Glomerular visceral epithelial cell (primary cell): ENCODE measurements around the gene PRRX2.
A peak's percentile ranks its signal among the peaks of the same experiment; 100 is the strongest.

Source experiments
- DNase-seq: peaks from one replicate; pipeline ENCODE4 v3.0.0-alpha.2; 2016; ENCODE audit errors: extremely low spot score

The PRRX2 gene

GRCh38 chr9:129677456-129677855 lies 12.0 kb downstream of the PRRX2 start:
- no peak for DNase-seq

DNA sequence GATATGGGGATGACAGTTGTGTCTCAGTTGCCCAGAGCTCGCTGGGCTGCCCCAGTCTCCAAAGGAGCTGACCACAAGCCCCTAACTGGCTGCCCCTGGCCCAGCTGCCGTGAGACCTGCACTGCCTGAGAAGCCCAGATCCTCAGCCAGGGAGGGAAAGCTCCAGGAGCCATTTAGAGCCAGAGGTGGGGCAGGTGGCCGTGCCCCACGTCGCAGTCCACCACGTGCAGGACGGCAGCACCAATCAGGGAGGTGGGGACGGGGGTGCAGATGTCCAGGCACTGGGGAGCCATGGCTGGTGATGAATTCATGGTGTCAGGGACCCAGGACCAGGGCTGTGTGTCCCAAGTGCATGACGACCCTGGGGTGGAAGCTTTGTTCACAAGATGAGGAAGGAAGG lies 13.4 kb downstream of the PRRX2 start:
- no peak for DNase-seq

- DNase-seq, result no peak
Observed at GRCh38 chr9:129679537-129679936, 14.1 kb downstream of the PRRX2 start.

- no peak for DNase-seq
Observed at GRCh38 chr9:129681924-129682323, 16.5 kb downstream of the PRRX2 start.

DNA sequence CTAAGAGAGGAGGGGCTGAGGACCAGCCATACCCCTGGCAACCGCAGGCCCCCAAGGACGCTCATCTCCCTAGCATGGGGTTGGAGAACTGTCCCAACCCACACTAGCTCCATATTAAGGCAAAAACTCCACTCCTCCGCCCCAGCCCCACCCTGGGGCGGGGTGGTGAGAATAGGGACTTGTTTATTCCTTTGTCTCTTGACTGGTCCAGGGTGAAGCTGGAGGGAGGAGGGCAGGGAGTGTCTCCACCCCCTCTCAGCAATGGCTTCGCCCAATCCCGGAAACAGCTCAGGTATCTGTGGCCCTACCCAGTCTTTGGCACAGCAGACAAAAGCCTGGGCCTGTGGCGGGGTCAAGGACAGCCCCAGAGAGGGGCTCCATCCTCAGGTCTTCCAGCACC lies 16.9 kb downstream of the PRRX2 start:
- DNase-seq, result no peak

DNA sequence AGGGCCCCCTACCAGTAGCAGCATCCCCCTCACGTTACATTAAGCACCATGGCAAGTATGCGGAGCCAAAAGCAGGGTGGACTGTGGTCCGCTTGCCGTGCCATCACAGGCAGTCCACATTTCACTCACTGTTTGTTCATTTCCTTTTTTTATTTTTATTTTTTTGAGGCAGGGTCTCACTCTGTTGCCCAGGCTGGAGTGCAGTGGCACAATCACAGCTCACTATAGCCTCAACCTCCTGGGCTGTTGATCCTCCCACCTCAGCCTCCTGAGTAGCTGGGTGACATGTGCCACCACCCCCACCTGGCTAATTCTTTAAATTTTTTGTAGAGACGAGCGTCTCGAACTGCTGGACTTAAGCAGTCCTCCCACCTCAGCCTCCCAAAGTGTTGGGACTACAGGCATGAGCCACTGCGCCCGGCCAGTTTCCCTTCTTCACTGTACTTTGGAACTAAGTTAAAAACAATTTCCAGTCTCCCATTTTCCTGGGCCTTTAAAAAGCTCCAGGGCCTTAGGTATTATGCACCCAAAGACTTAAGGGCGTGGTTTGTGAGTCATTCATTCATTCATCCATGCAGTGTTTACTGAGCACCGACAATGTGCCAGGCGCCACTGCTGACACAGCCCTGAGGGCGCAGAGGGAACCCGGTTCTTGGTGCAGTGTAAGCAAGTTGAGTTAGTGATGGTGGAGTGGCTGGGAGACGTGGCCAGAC lies 19.9 kb downstream of the PRRX2 start:
- DNase-seq, result peak; percentile 45

- DNase-seq, result no peak
Observed at GRCh38 chr9:129685933-129686259, 20.4 kb downstream of the PRRX2 start.

GRCh38 chr9:129686736-129687135 lies 21.3 kb downstream of the PRRX2 start:
- no peak for DNase-seq

- DNase-seq, result no peak
Observed at GRCh38 chr9:129687391-129687790, 21.9 kb downstream of the PRRX2 start.

DNA sequence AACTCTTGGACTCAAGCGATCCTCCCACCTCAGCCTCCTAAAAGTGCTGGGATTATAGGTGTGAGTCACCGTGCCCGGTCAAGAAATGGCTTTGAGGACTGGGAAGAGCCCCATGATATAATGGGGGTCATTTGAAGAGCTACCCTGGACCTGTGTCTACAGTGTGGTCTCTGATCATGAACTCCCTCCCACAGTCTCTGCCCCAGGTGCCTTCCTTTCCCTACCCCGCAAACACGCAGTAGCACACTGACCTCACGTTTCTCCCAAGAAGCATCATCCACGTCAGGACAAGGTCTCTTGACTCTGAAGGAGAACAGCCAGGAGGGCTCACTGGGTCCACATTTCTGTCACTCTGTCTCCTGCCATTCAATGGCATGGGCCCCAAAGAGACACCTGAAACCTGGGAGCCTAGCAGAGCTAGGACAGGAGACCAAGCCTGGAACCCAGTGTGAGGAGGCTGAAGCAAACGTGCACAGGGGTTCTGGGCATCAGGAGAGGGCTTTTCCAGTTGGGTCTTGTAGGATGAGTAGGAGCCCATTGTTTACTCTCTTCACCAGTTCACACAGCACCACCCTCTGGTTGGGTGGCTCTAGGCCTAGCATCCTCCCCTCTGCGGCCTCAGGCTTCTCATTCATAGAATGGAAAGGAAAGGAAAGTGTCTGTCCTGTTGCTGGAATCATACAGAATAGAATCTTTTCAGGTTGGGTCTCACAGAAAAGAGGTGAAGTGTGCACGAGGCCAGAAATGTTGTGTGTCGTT lies 23.0 kb downstream of the PRRX2 start:
- no peak for DNase-seq

GRCh38 chr9:129692534-129692933 lies 27.1 kb downstream of the PRRX2 start:
- no peak for DNase-seq

DNA sequence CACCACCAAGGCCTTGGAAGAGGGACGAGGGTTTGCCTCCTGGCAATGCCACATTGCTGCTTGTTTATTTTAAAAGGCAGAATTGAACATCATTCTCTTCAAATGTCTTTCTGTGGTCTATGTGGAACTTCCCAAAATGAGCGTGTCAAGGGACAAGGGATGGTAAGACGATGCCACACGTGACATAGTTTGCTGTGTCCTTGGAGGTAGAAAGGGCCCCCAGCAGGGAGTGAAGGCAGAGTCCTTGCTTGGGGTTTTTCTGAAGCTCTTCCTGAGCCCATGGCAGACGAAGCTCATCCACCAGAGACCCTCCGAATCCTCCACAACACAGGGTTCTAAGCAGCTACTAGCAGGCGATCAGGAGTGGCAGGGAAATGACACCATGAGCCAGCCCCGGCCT lies 28.3 kb downstream of the PRRX2 start:
- DNase-seq, result no peak

GRCh38 chr9:129694243-129694646 lies 28.8 kb downstream of the PRRX2 start:
- peak; percentile 34 for DNase-seq

- DNase-seq, result no peak
Observed at GRCh38 chr9:129695870-129696269, 30.4 kb downstream of the PRRX2 start.

- DNase-seq, result peak; percentile 26
Observed at GRCh38 chr9:129696944-129697655, 31.7 kb downstream of the PRRX2 start.

DNA sequence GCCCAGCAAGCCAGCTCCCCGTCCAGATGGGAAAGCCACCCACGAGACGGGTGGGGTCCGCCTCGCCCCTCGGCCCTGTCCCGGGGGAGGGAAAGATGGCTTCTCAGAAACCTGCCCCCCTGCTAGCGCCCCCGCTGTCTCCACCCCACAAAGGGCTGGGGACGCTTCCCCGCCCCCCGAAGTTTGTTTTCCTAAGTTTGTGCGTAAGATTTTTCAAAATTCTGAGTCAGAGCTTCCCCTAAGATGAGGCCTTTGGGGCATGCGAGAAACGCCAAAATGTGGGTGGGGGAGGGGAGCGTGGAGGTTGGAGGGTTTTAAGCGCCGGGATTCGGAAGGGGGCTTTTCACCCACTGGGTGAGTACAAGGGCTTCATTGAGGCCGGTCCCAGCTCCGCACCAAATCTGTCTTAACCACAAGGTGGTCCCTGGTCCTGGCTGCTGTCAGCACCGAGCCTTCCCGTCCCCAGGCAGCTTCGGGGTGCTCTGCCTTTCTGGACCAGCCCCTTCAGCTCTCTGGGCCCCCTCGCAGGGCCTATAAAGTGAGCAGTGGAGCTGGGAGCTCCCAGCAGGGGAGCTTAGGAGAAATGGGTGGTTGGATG lies 32.3 kb downstream of the PRRX2 start:
- no peak for DNase-seq

- no peak for DNase-seq
Observed at GRCh38 chr9:129698254-129698757, 32.9 kb downstream of the PRRX2 start.

DNA sequence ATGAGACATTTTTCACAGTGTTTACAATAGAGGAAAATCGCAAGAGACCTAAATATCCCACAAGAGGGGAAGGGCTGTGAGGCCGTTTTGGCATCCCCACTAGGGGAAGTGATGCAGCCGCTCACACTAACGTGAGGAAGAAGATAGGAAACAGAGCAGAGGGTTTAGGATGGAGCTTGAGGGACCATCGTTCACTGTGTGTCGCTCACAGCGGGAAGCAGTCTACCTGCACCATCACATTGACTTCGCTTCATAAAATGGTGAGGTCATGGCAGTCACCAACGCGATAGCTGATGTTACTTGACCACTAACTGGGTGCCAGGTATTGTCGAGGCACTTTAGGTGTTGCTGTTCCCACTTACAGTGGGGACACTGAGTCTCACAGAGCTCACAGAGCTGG lies 35.6 kb downstream of the PRRX2 start:
- DNase-seq, result no peak

- DNase-seq, result no peak
Observed at GRCh38 chr9:129701549-129701948, 36.1 kb downstream of the PRRX2 start.

GRCh38 chr9:129702589-129703520 lies 37.4 kb downstream of the PRRX2 start:
- DNase-seq, result peak; percentile 92

GRCh38 chr9:129703667-129704355 lies 38.4 kb downstream of the PRRX2 start:
- DNase-seq, result no peak
